ENCODE data around the gene CCNL1. TPM values are rescaled to one million over a fixed set of nuclear protein-coding genes. Genes with fewer than 3 reads are reported as not detected.

Gene CCNL1
- total RNA-seq, 2 experiments from 2014 or later, result 206 to 214 TPM

DNA sequence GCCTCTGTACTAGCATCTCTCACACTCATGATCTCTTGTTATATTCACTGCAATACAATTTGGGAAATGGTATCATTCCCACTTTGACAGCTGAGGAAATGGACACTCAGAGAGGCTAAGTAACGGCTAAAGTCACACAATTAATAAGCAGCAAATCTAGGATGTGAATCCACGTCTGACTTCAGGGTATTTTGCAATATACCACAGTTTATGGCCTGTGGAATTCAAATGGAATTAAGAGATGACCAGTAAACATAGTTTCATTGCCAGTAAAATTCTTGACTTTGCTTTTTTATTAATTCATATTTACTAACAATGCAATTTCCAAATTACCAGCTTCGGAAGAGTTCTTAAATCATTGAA lies 61.1 kb downstream of the CCNL1 start:
- Mint-ChIP-seq H3K36me3 (ENCODE audit: low read depth) (no peaks in the 10 kb centered on the region), H3K4me3 (no peak overlapping the region), H3K9me3 (no peaks in the 10 kb centered on the region), H3K4me1 (ENCODE audit: low read depth) (peaks cover 36% of the 10 kb centered on the region), H3K27me3 (ENCODE audit: low read depth) (no peaks in the 10 kb centered on the region), H3K27ac (peak overlapping the region; percentile 12)
- intact Hi-C loops (cut with micrococcal nuclease), result no loop called here
- no peak for DNase-seq
- CTCF ChIA-PET, result interaction anchor here (1.4 to 1.6 kb wide), 2 partner anchors 9 to 39 kb away, joined by 6 read pairs; no protein-coding TSS in a partner anchor

DNA sequence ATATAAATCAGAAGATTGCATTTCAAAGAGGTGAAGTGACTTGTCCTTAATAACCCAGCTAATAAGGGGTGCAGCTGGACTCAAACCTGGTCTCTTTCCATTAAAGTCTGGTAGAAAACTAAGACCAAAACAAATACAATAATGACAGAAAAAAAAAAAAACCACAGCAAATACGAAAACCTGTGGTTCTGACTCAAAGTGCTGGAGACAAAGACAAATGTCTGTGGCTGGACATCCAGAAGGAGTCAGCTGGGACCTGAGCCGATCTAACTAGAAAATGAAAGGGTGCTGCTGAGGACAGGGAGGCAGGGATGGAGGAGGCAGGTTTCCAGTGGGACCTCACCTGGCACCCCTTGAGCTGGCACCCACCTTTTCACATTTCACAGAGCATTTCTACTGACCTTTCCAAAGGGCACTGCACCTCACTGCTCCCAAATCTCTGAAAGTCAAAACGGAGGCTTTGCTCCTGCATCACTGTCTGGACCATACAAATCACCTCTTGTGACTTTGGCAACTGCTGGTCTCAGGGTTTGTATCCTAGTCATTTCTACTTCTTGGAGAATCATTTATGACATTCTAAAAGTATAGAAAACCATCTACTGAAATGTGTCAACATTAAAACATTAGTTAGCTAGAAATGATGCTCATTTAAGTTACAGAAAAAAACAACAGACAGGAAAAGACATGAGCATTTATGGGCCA lies 61.7 kb downstream of the CCNL1 start:
- CTCF ChIA-PET, result interaction anchor here (0.6 to 1.6 kb wide), 3 partner anchors 12 to 85 kb away, joined by 3 to 6 read pairs (median 4); no protein-coding TSS in a partner anchor
- H3K27ac Mint-ChIP-seq, result peak overlapping the region; percentile 12
- no peak for DNase-seq
- peaks cover 32% of the 10 kb centered on the region for H3K4me1 Mint-ChIP-seq (ENCODE audit: low read depth)
- H3K4me3 Mint-ChIP-seq, result no peak overlapping the region
- H3K9me3 Mint-ChIP-seq, result no peaks in the 10 kb centered on the region
- intact Hi-C loops (cut with micrococcal nuclease), result no loop called here
- H3K27me3 Mint-ChIP-seq (ENCODE audit: low read depth), result no peaks in the 10 kb centered on the region
- no peaks in the 10 kb centered on the region for H3K36me3 Mint-ChIP-seq (ENCODE audit: low read depth)
